K562 (cell line): ENCODE results near the gene RRAD. TPM values are rescaled to one million over a fixed set of nuclear protein-coding genes. Genes with fewer than 3 reads are reported as not detected.
A peak's percentile ranks its signal among the peaks of the same experiment; 100 is the strongest.

Experiments used
- ATAC-seq: fragments of 200-7000 bp; cut with Tn5 transposase; 3 replicates; pipeline ENCODE4 v1.9.1; 2020; ENCODE audit warnings: moderate library complexity
- BruUV-seq: library from RNA; stranded (reverse); fragments of 400-500 nt; replicated peaks from 2 replicates; lab custom pipeline; 2021; lab: Mats Ljungman, UMichigan
- CTCF ChIA-PET: fragments of 300-600 bp; formaldehyde crosslinking; extraction: SDS; loops from one replicate; lab custom pipeline; 2021; ENCODE audit warnings: low intra/inter-chr PET ratio; lab: Yijun Ruan, JAX
- POLR2A ChIA-PET: fragments of 300-600, 350-650 bp; sonication (Branson Sonifier 250); formaldehyde crosslinking; extraction: SDS; loops from one replicate; lab custom pipeline; 2021; ENCODE audit warnings: antibody characterized with exemption, inconsistent platforms; lab: Yijun Ruan, JAX
- DNase-seq, 4 experiments: peaks; one replicate each; pipeline versions ENCODE4 v3.0.0 to v3.0.0-alpha.2; 2011 to 2018; ENCODE audit warnings: low spot score in 3 of 4, mixed read lengths in 3 of 4; ENCODE audit errors: extremely low read depth in 1 of 4
- FAIRE-seq: peaks from 2 replicates; lab custom pipeline; 2011; peaks lifted over from hg19 to GRCh38; lab: Jason Lieb, UNC
- H2AFZ ChIP-seq: 2 replicates; pipeline ENCODE4 v1.6.0; 2011; ENCODE audit warnings: low read depth, low read length, control low read depth, inconsistent platforms
- H3K27ac ChIP-seq: fragments of 200-600 bp; 3 replicates; pipeline ENCODE4 v1.8.0; 2011; ENCODE audit warnings: low read depth, mild to moderate bottlenecking, control low read depth, inconsistent platforms, low read length, moderate library complexity, mixed read lengths; ENCODE audit errors: extremely low read depth
- H3K27me3 ChIP-seq, 2 experiments: fragments of 300-600 bp in 1 of 2; 2 replicates in 1 of 2; 3 replicates in 1 of 2; pipeline versions ENCODE4 v1.6.0 to v1.8.0; 2011; ENCODE audit warnings: inconsistent platforms in 2 of 2, low read length in 2 of 2, mild to moderate bottlenecking in 1 of 2, mixed read lengths in 1 of 2, moderate library complexity in 1 of 2; ENCODE audit not compliant: control insufficient read depth in 2 of 2, insufficient read depth in 2 of 2
- H3K36me3 ChIP-seq: fragments of 300-600 bp; 3 replicates; pipeline ENCODE4 v1.8.0; 2011; ENCODE audit warnings: mild to moderate bottlenecking, low read length, inconsistent platforms; ENCODE audit not compliant: control insufficient read depth, insufficient read depth
- H3K4me1 ChIP-seq, 2 experiments: fragments of 200-600 bp in 1 of 2; replicated peaks in 1 of 2; 2 replicates in 1 of 2; 3 replicates in 1 of 2; pipeline versions ENCODE4 v1.5.1 to v1.8.0; 2011; ENCODE audit warnings: inconsistent platforms in 2 of 2, low read length in 2 of 2, mild to moderate bottlenecking in 1 of 2, mixed read lengths in 1 of 2, moderate library complexity in 1 of 2; ENCODE audit not compliant: control insufficient read depth in 2 of 2, insufficient read depth in 2 of 2
- H3K4me2 ChIP-seq: 2 replicates; pipeline ENCODE4 v1.6.1; 2011; ENCODE audit warnings: low read length, control low read depth, inconsistent platforms, mixed read lengths; ENCODE audit not compliant: insufficient read depth
- H3K4me3 ChIP-seq: fragments of 200-600 bp; sonication (generic), shearing (Covaris generic); 2 replicates; pipeline ENCODE4 v1.5.1; 2016; ENCODE audit warnings: control low read depth, inconsistent platforms
- H3K79me2 ChIP-seq: fragments of 200-600 bp; 3 replicates; pipeline ENCODE4 v1.8.0; 2011; ENCODE audit warnings: low read length, inconsistent platforms; ENCODE audit not compliant: control insufficient read depth, insufficient read depth
- H3K9ac ChIP-seq, 2 experiments: 2 replicates each; pipeline versions ENCODE4 v1.6.0 to v1.6.1; 2011; ENCODE audit warnings: low read depth in 2 of 2, low read length in 2 of 2, control low read depth in 1 of 2, inconsistent platforms in 1 of 2, mild to moderate bottlenecking in 1 of 2, mixed read lengths in 1 of 2; ENCODE audit not compliant: insufficient read depth in 1 of 2
- H3K9me1 ChIP-seq: one replicate; pipeline ENCODE4 v1.6.0; 2011; ENCODE audit warnings: inconsistent platforms, mild to moderate bottlenecking, low read length, moderate library complexity; ENCODE audit not compliant: control insufficient read depth, insufficient read depth
- H3K9me3 ChIP-seq: replicated peaks from 2 replicates; pipeline ENCODE4 v1.5.1; 2011; ENCODE audit warnings: low read depth, low read length, inconsistent platforms; ENCODE audit not compliant: control insufficient read depth, insufficient read depth
- H4K20me1 ChIP-seq: replicated peaks from 2 replicates; pipeline ENCODE4 v1.6.1; 2011; ENCODE audit warnings: low read length, inconsistent platforms, mixed read lengths; ENCODE audit not compliant: control insufficient read depth, insufficient read depth
- BRD9 ChIP-seq: fragments of 450-650 bp; IDR thresholded peaks from 2 replicates; pipeline ENCODE4 v1.6.1; 2018; ENCODE audit warnings: low read depth; ENCODE audit not compliant: partially characterized antibody
- CBFA2T2 ChIP-seq: fragments of 450-650 bp; conservative IDR thresholded peaks from 2 replicates; pipeline ENCODE4 v1.6.1; 2017; ENCODE audit warnings: mild to moderate bottlenecking
- CBFA2T3 ChIP-seq: fragments of 450-650 bp; IDR thresholded peaks from 2 replicates; pipeline ENCODE4 v1.6.1; 2017
- GABPB1 ChIP-seq: sonication (generic); formaldehyde crosslinking; IDR thresholded peaks from 2 replicates; pipeline ENCODE4 v1.8.0; 2022; ENCODE audit warnings: mild to moderate bottlenecking, missing genetic modification reagents
- PHB ChIP-seq: fragments of 250-450 bp; sonication (Bioruptor Pico); IDR thresholded peaks from 2 replicates; pipeline ENCODE4 v1.5.0; 2021
- RFX7 ChIP-seq: fragments of 250-450 bp; sonication (Bioruptor Pico); IDR thresholded peaks from 2 replicates; pipeline ENCODE4 v1.5.1; 2021; ENCODE audit warnings: mild to moderate bottlenecking
- TBP ChIP-seq: optimal IDR thresholded peaks from 2 replicates; pipeline ENCODE3; 2011; ENCODE audit warnings: low read depth, low read length, improper control_type of control experiment
- ZKSCAN1 ChIP-seq: fragments of 150-350 bp; IDR thresholded peaks from 2 replicates; pipeline ENCODE4 v1.6.1; 2016; ENCODE audit warnings: low read depth, low read length
- ZNF436 ChIP-seq: fragments of 250-450, 450-650 bp; sonication (Bioruptor Pico); formaldehyde crosslinking; IDR thresholded peaks from 2 replicates; pipeline ENCODE4 v1.7.0; 2020; ENCODE audit warnings: mild to moderate bottlenecking
- ZNF507 ChIP-seq: conservative IDR thresholded peaks from 2 replicates; pipeline ENCODE4 v1.6.1; 2017; ENCODE audit warnings: missing genetic modification characterization, missing compliant biosample characterization
- ZNF785 ChIP-seq: fragments of 250-450 bp; sonication (Bioruptor Pico); IDR thresholded peaks from 2 replicates; pipeline ENCODE4 v1.4.0; 2020; ENCODE audit warnings: mild to moderate bottlenecking
- WGBS: fragments of 100-300 bp; shearing (Covaris generic); methylation state at CpG from one replicate; pipeline ENCODE4 v1.1.6; 2016; ENCODE audit warnings: low coverage, mixed read lengths; ENCODE audit not compliant: insufficient coverage; ENCODE audit errors: missing lambda C conversion rate; 5-methylcytosine and 5-hydroxymethylcytosine counted together
- in situ Hi-C: fragments of 300-500 bp; cut with MboI; formaldehyde crosslinking; loops from 4 replicates; pipeline ENCODE4 v1.15.0; 2018; ENCODE audit warnings: inconsistent platforms, mixed read lengths
- intact Hi-C: fragments of 100-400 bp; cut with micrococcal nuclease; formaldehyde crosslinking; loops from 2 replicates; pipeline ENCODE4 v1.14.2; 2022
- polyA plus RNA-seq, 8 experiments: library from polyadenylated mRNA; depleted of rRNA in 4 of 8; stranded (reverse) in 5 of 8; unstranded in 3 of 8; fragments of >200 nt; fragmentation: Nextera tagmentation in 2 of 8; fragmentation: Illumina TruSeq in 1 of 8; extraction: Ambion mirVana in 2 of 8; extraction: Trizol in 1 of 8; gene quantifications; 2 replicates each; pipeline versions ENCODE4 v1.2.1 to v1.2.3, GENCODE V29; 2011 to 2014; ENCODE audit warnings: inconsistent platforms in 1 of 8, missing spikeins in 1 of 8
- total RNA-seq, 7 experiments: library from RNA; depleted of rRNA in 6 of 7; stranded (reverse); fragments of >200 nt in 6 of 7; fragmentation: Illumina TruSeq in 2 of 7; extraction: Trizol in 2 of 7; gene quantifications; 2 replicates each; pipeline versions ENCODE4 v1.2.1 to v1.2.3, GENCODE V29; 2011 to 2021; ENCODE audit warnings: low replicate concordance in 1 of 7
- TF ChIP-seq, protein P1 (sequence below): fragments of 250-450 bp; sonication (Bioruptor Pico); IDR thresholded peaks from 2 replicates; pipeline ENCODE4 v1.8.0; 2021; ENCODE audit warnings: moderate library complexity, mild to moderate bottlenecking, inconsistent platforms
- TF ChIP-seq, protein P2 (sequence below): fragments of 250-450 bp; sonication (Bioruptor Pico); IDR thresholded peaks from 2 replicates; pipeline ENCODE4 v1.5.0; 2022; ENCODE audit warnings: mild to moderate bottlenecking

RRAD gene
- total and polyA plus RNA-seq, 9 of the 15 experiments (the other 6 are each of a cell fraction or from before 2014, with no cell fraction given), result 0.09 to 0.20 (median 0.13) TPM; not detected in 5

DNA sequence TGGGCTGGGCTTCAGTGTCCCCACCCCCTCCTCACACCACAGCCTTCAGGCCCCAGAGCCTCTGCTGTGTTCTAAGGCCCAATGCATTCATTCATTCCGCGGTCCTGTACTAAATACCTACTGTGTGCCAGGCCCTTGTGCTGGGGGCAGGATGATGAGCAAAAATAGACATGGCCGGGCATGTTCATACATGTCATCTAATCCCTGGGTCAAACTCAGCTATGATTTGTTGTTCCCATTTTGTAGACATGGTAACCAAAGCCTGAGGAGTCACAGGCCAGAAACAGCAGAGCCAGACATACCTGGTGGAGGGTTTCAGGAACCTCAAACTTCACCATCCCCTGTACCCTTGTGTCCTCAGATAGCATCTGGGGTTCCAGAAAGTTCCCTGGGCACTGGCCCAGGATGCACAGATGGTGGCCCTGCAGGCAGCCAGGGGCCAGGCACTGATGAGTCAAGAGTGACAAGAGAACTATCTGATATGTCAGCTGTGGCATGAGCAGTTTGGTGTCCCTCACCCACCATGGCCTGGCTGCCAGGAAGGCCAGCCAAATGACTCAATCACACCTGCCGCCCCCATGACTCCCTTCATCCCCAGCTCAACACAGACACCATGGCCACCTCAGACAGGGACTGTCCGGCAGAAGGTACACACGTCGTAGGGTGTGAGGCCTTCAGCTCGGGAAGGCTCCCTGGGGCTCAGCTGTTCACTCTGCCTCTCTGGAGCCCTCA lies 2.7 kb upstream of the RRAD start:
- POLR2A ChIA-PET, result interaction anchor here (0.9 to 3.0 kb wide), 8 partner anchors 10 to 33 kb away, joined by 3 to 15 read pairs (median 4); no protein-coding TSS in a partner anchor
- H3K27ac ChIP-seq, result no peak overlapping the region

More for the DNA sequence above, 2.7 kb upstream of the RRAD start:
- intact Hi-C loops, result loop anchor here (1.0 to 5.0 kb wide), 2 partner anchors 33 to 521 kb away; no protein-coding TSS in a partner anchor
- no peak overlapping the region for H2AFZ ChIP-seq
- peaks cover 6% of the 10 kb centered on the region; the same call in 2 of the 3 replicates for H3K79me2 ChIP-seq
- peaks cover 4 to 25% of the 10 kb centered on the region in 2 experiments; a peak in 2 of 5 replicates for H3K27me3 ChIP-seq
- BruUV-seq, result no TSS peak
- H3K4me2 ChIP-seq, result no peak overlapping the region
- DNase-seq (no peak), ATAC-seq (no peak), FAIRE-seq (no peak)
- no peak for TF ChIP-seq ZNF785
- TF ChIP-seq, protein P1, sequence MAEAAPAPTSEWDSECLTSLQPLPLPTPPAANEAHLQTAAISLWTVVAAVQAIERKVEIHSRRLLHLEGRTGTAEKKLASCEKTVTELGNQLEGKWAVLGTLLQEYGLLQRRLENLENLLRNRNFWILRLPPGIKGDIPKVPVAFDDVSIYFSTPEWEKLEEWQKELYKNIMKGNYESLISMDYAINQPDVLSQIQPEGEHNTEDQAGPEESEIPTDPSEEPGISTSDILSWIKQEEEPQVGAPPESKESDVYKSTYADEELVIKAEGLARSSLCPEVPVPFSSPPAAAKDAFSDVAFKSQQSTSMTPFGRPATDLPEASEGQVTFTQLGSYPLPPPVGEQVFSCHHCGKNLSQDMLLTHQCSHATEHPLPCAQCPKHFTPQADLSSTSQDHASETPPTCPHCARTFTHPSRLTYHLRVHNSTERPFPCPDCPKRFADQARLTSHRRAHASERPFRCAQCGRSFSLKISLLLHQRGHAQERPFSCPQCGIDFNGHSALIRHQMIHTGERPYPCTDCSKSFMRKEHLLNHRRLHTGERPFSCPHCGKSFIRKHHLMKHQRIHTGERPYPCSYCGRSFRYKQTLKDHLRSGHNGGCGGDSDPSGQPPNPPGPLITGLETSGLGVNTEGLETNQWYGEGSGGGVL, result no peak
- TF ChIP-seq ZKSCAN1, result peak; percentile 58; the same call in 1 of the 2 replicates
- no peak for TF ChIP-seq BRD9
- TF ChIP-seq GABPB1 (CRISPR knock-in tag), result no peak
- TF ChIP-seq ZNF507 (tag), result no peak
- no peak for TF ChIP-seq ZNF436 (CRISPR knock-in tag)
- no peak for TF ChIP-seq RFX7
- no peak for TF ChIP-seq PHB
- TF ChIP-seq, protein P2, sequence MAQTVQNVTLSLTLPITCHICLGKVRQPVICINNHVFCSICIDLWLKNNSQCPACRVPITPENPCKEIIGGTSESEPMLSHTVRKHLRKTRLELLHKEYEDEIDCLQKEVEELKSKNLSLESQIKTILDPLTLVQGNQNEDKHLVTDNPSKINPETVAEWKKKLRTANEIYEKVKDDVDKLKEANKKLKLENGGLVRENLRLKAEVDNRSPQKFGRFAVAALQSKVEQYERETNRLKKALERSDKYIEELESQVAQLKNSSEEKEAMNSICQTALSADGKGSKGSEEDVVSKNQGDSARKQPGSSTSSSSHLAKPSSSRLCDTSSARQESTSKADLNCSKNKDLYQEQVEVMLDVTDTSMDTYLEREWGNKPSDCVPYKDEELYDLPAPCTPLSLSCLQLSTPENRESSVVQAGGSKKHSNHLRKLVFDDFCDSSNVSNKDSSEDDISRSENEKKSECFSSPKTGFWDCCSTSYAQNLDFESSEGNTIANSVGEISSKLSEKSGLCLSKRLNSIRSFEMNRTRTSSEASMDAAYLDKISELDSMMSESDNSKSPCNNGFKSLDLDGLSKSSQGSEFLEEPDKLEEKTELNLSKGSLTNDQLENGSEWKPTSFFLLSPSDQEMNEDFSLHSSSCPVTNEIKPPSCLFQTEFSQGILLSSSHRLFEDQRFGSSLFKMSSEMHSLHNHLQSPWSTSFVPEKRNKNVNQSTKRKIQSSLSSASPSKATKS, result no peak
- no peak for TF ChIP-seq TBP
- TF ChIP-seq CBFA2T3, result peak; percentile 40; the same call in 1 of the 2 replicates
- peak; percentile 21; the same call in 1 of the 2 replicates for TF ChIP-seq CBFA2T2
- CTCF ChIA-PET, result interaction anchor here (1.0 to 3.6 kb wide), 2 partner anchors 32 to 319 kb away, joined by 3 to 41 read pairs; no protein-coding TSS in a partner anchor
- no peaks in the 10 kb centered on the region for H3K9me3 ChIP-seq
- WGBS, result 58% methylated on average over 8 of the region's 8 CpGs
- H4K20me1 ChIP-seq, result no peaks in the 10 kb centered on the region
- peak overlapping the region in 1 of 2 experiments; percentile 49; a peak in 2 of 4 replicates for H3K9ac ChIP-seq
- H3K4me3 ChIP-seq, result no peak overlapping the region
- in situ Hi-C loops, result no loop called here
- H3K36me3 ChIP-seq, result peaks cover 17% of the 10 kb centered on the region; the same call in 2 of the 3 replicates
- H3K4me1 ChIP-seq, result peaks cover 8 to 32% of the 10 kb centered on the region in 2 experiments; a peak in 4 of 5 replicates
- no peaks in the 10 kb centered on the region for H3K9me1 ChIP-seq
